Left lung (tissue), 10 donors: ENCODE results near the gene GGT7. TPM values are rescaled to one million over a fixed set of nuclear protein-coding genes. Genes with fewer than 3 reads are reported as not detected.
A peak's percentile ranks its signal among the peaks of the same experiment; 100 is the strongest.
"Not testable (repeated sequence)": the region's sequence is repeated elsewhere in the genome, so short reads cannot be mapped to it uniquely, and the experiment has no call there.

ENCODE experiments used
- ATAC-seq: fragments of 200-7000 bp; cut with Tn5 transposase; one replicate; pipeline ENCODE4 v1.9.1; 2020; ENCODE audit warnings: moderate library complexity
- DNase-seq, 4 donors: peaks; one replicate each; pipeline ENCODE4 v3.0.0-alpha.2; 2013 to 2020
- H3K27ac ChIP-seq, 2 donors: fragments of 200-600 bp; sonication (generic) in 1 of 2; one replicate each; pipeline versions ENCODE4 v1.5.0 to v1.8.0; 2020 to 2021
- H3K27me3 ChIP-seq, 2 donors: fragments of 200-600 bp; sonication (generic) in 1 of 2; one replicate each; pipeline versions ENCODE4 v1.5.0 to v1.8.0; 2020 to 2021
- H3K36me3 ChIP-seq, 2 donors: fragments of 200-600 bp; sonication (generic) in 1 of 2; one replicate each; pipeline versions ENCODE4 v1.5.0 to v1.8.0; 2020 to 2021
- H3K4me1 ChIP-seq, 2 donors: fragments of 200-600 bp; one replicate each; pipeline ENCODE4 v1.8.0; 2021
- H3K4me3 ChIP-seq, 2 donors: fragments of 200-600 bp; sonication (generic) in 1 of 2; one replicate each; pipeline versions ENCODE4 v1.5.0 to v1.8.0; 2020 to 2021; ENCODE audit warnings: mild to moderate bottlenecking in 1 of 2
- H3K9me3 ChIP-seq, 2 donors: fragments of 200-600 bp; sonication (generic) in 1 of 2; one replicate each; pipeline versions ENCODE4 v1.5.0 to v1.8.0; 2020 to 2021
- intact Hi-C, 2 donors: fragments of 100-400 bp; cut with DNase I; formaldehyde crosslinking; loops; one replicate each; pipeline versions ENCODE4 v1.11.2 to v1.14.2; 2022
- polyA plus RNA-seq, 6 donors: library from polyadenylated mRNA; unstranded; fragments of 120-200 nt; gene quantifications; one replicate each; pipeline ENCODE4 v1.2.1, GENCODE V29; 2013; ENCODE audit not compliant: insufficient read length in 6 of 6
- total RNA-seq, 2 donors: library from RNA; stranded (reverse); fragmentation: NEBNext Ultra II Directional; extraction: Animal tissue kit (Norgen Biotek cat#: 25700); gene quantifications; one replicate each; pipeline ENCODE4 v1.2.1, GENCODE V29; 2021
- TF ChIP-seq, protein P1 (sequence below), 2 donors: fragments of 200-600 bp; sonication (generic) in 1 of 2; IDR thresholded peaks; one replicate each; pipeline versions ENCODE4 v1.5.0 to v1.8.0; 2021; ENCODE audit warnings: antibody characterized with exemption in 2 of 2
- donor health status: DM: no; HTN: yes; CAD: no.
- donor health status: DM: no; HTN: no; CAD: no.

Gene GGT7
- total and polyA plus RNA-seq, 8 donors: 16.8 to 38.8 (median 33.7) TPM

DNA sequence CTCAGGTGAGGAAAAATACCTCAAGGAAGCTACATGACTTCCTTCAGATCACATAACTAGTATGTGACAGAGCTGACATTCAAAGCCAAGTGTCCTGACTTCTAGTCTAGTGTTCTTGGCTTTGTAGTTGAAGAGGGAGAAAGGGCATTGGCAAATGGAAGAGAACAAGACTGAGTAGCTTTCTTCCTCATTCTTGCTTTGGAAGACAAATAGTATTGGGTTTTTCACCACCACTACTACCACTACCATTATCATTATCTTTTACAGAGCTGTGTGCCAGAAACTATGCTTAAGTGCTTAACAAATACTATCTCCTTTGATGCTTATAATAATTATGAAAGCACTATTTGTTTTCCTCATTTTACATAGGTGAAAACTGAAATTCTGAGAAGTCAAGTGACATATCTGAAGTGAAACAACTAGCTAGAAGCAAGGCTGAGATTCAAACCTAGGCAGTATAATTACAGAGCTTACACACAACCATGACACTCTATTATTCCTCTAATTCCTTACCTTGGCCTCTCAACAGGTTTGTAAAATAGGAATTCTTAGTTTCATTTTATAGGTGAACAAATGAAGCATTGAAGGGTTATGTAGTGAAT, 10.5 kb upstream of the GGT7 start:
- TF ChIP-seq, protein P1, sequence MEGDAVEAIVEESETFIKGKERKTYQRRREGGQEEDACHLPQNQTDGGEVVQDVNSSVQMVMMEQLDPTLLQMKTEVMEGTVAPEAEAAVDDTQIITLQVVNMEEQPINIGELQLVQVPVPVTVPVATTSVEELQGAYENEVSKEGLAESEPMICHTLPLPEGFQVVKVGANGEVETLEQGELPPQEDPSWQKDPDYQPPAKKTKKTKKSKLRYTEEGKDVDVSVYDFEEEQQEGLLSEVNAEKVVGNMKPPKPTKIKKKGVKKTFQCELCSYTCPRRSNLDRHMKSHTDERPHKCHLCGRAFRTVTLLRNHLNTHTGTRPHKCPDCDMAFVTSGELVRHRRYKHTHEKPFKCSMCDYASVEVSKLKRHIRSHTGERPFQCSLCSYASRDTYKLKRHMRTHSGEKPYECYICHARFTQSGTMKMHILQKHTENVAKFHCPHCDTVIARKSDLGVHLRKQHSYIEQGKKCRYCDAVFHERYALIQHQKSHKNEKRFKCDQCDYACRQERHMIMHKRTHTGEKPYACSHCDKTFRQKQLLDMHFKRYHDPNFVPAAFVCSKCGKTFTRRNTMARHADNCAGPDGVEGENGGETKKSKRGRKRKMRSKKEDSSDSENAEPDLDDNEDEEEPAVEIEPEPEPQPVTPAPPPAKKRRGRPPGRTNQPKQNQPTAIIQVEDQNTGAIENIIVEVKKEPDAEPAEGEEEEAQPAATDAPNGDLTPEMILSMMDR (IDR thresholded peaks at IDR 0.05): no peak
- intact Hi-C loops: no loop called here
- ATAC-seq (peak; percentile 78), DNase-seq (no peak)
- no peaks in the 10 kb centered on the region for H3K27me3 ChIP-seq
- peaks cover 5 to 7% of the 10 kb centered on the region in 2 donors for H3K4me1 ChIP-seq
- no peak overlapping the region for H3K4me3 ChIP-seq
- peaks cover 0 to 41% of the 10 kb centered on the region in 2 donors for H3K36me3 ChIP-seq
- H3K9me3 ChIP-seq: no peaks in the 10 kb centered on the region
- H3K27ac ChIP-seq: no peak overlapping the region

GRCh38 chr20:34881689-34882088, 9.0 kb upstream of the GGT7 start:
- ATAC-seq: no peak
- intact Hi-C loops: no loop called here
- TF ChIP-seq, protein P1 (IDR thresholded peaks at IDR 0.05): no peak
- DNase-seq: no peak
- Histone ChIP-seq H3K4me1 (peaks cover 5 to 19% of the 10 kb centered on the region in 2 donors), H3K4me3 (no peak overlapping the region), H3K27ac (no peak overlapping the region), H3K36me3 (peaks cover 0 to 39% of the 10 kb centered on the region in 2 donors), H3K27me3 (no peaks in the 10 kb centered on the region), H3K9me3 (no peaks in the 10 kb centered on the region)

DNA sequence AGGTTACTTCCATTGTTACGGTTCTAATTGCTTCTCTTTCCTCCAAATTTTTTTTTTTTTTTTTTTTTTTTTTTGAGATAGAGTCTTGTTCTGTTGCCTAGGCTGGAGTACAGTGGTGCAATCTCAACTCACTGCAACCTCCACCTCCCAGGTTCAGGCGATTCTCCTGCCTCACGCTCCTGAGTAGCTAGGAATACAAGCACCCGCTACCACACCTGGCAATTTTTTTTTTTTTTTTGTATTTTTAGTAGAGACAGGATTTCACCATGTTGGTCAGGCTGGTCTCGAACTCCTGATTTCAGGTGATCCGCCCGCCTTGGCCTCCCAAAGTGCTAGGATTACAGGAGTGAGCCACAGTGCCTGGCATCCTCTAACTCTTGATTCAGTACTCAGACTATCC, 8.3 kb upstream of the GGT7 start:
- H3K27me3 ChIP-seq, intact Hi-C loops: not testable (repeated sequence)

GRCh38 chr20:34880215-34880850, 7.7 kb upstream of the GGT7 start:
- Histone ChIP-seq H3K4me3 (no peak overlapping the region), H3K4me1 (peaks cover 5 to 26% of the 10 kb centered on the region in 2 donors), H3K27ac (no peak overlapping the region), H3K9me3 (no peaks in the 10 kb centered on the region), H3K36me3 (peaks cover 0 to 32% of the 10 kb centered on the region in 2 donors), H3K27me3 (no peaks in the 10 kb centered on the region)
- no peak for DNase-seq
- intact Hi-C loops: no loop called here
- ATAC-seq: no peak
- TF ChIP-seq, protein P1 (IDR thresholded peaks at IDR 0.05): no peak

More for the DNA sequence above, 8.3 kb upstream of the GGT7 start:
- ATAC-seq, H3K4me3 ChIP-seq, H3K27ac ChIP-seq, DNase-seq, H3K9me3 ChIP-seq: not testable (repeated sequence)
- Histone ChIP-seq H3K4me1 (peaks cover 5 to 19% of the 10 kb centered on the region in 2 donors), H3K36me3 (peaks cover 0 to 33% of the 10 kb centered on the region in 2 donors)

GRCh38 chr20:34876406-34877282, 4.0 kb upstream of the GGT7 start, which contains the start of gene ACSS2:
Gene ACSS2, plus strand, starts transcription at chr20:34876612. Its CDS starts 34 bp downstream, at chr20:34876646.
- DNase-seq (peak in 2 of 4 donors; percentile 37 to 99), ATAC-seq (peak; percentile 86)
- no peaks in the 10 kb centered on the region for H3K9me3 ChIP-seq
- TF ChIP-seq, protein P1 (IDR thresholded peaks at IDR 0.05): no peak
- intact Hi-C loops: no loop called here
- peaks cover 10 to 57% of the 10 kb centered on the region in 2 donors for H3K4me1 ChIP-seq
- no peaks in the 10 kb centered on the region for H3K27me3 ChIP-seq
- H3K36me3 ChIP-seq: no peaks in the 10 kb centered on the region
- H3K4me3 ChIP-seq: peak within 1 kb of the TSS; percentile 70 to 76
- peak within 1 kb of the TSS; percentile 85 to 89 for H3K27ac ChIP-seq
